ENCODE data around the gene PLCB4.

PLCB4 gene

DNA sequence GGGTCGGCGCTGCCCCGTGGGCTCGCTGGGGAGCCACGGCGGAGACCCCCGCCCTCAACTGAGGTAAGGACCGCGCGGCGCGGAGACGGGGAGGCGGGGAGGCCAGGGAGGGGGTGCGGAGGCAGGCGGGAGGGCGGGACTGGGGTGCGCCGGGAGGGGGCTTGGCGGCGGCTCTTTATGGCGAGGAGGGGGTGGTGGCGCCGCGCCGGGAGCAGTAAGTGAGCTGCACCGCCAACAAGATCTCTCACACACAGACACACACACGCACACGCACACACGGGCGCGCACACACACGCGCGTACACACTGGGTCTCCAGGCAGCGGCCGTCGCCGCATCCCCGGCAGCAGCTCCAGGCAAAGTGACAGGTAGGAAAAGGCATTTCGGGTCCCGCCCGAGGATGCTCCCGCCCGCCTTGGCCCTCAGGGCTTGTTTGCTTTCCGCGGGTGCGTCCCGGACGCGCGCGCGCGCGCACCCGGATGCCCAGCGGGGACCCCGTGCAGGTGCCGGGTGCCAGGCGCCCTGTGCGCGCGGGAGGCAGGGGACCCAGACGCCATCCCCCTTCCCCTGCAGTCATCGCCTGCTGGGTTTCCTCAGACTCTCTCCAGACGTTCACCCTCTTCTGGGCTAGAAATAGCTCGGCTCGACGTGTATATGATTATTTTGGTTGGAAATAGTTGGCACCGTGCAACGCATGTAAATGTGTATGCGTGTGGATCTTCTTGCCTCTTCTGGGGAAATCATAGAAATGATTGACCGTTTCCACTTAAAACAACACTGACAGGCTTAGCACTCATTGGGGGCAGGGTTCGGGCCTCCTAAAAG, at the start of gene PLCB4:
Gene PLCB4, plus strand, starts transcription at position 247 of the 823 bp plus-strand sequence. CDS start 238,728 bp downstream, outside the sequence.
- in situ Hi-C loops (cut with MboI; ENCODE audit: low sequenced_read_pairs, unreplicated experiment): no loop called here
- no peak for TF ChIP-seq CTCF (IDR thresholded peaks at IDR 0.05; ENCODE audit: borderline replicate concordance, control extremely low read depth, extremely low read depth, insufficient read depth, missing control alignments)
- DNase-seq (ENCODE audit: low spot score): no peak

- in situ Hi-C loops (cut with MboI; ENCODE audit: low sequenced_read_pairs, unreplicated experiment): no loop called here
- DNase-seq (ENCODE audit: low spot score): no peak
- TF ChIP-seq CTCF (IDR thresholded peaks at IDR 0.05; ENCODE audit: borderline replicate concordance, control extremely low read depth, extremely low read depth, insufficient read depth, missing control alignments): no peak
Observed at GRCh38 chr20:9019833-9020232, 49.1 kb upstream of the PLCB4 start.

DNA sequence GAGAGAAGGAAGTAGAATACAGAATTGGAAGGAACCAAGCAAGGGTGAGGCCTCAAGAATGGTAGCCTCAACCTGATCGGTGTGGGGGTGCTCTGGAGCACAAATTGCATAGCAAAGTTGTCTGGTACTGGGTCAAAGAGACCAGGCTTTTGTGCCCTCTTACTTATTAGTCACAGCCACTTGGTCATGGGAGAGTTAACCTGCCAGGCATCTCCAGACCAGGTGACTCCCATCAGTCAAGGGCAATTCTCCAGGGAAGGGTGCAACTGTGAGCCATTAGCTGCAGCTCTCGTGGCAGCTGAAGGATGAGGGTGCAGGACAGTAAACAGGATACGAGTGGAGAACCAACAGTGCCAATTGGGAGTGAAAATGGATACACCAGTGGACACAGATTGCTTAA, 47.7 kb upstream of the PLCB4 start:
- in situ Hi-C loops (cut with MboI; ENCODE audit: low sequenced_read_pairs, unreplicated experiment): no loop called here
- no peak for TF ChIP-seq CTCF (IDR thresholded peaks at IDR 0.05; ENCODE audit: borderline replicate concordance, control extremely low read depth, extremely low read depth, insufficient read depth, missing control alignments)
- no peak for DNase-seq (ENCODE audit: low spot score)

DNA sequence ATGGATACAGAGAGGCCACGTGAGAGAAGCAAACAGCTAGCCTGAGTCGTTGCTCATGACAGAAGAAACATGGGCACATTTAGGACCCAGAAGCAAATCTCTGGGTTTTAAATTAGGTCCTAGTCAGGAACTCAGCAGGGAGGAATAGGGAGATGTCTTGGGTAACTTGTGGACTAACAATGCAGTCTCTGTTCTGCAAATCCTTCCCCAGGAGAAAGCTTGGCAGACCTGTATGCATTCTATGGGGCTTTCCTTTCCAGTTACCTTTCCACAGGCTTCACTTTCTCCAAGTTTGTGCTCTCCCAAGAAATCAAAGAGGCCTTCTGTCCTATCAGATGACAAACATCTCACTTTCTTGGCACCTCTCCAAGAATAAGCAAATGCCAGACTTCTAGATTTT, 47.2 kb upstream of the PLCB4 start:
- TF ChIP-seq CTCF (IDR thresholded peaks at IDR 0.05; ENCODE audit: borderline replicate concordance, control extremely low read depth, extremely low read depth, insufficient read depth, missing control alignments): no peak
- in situ Hi-C loops (cut with MboI; ENCODE audit: low sequenced_read_pairs, unreplicated experiment): no loop called here
- no peak for DNase-seq (ENCODE audit: low spot score)

DNA sequence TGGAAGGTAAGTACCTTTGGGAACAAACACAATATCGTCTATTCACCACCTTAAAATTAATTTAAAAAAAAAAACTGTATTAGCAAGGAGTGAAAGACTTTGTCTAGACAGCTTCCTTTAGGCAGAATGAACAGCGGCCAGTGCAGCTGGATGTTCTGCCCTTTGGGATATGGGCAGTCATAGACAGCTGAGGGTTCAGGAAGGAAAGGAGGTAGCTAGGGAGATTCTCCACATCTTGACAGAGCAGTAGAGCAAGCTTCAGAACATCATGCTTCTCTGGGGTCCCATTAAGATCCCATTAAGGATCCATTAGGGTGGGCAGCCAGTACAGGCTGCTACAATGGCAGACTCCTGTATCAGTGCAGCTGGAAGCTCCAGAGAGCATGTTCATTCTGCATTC, 46.5 kb upstream of the PLCB4 start:
- no peak for DNase-seq (ENCODE audit: low spot score)
- in situ Hi-C loops (cut with MboI; ENCODE audit: low sequenced_read_pairs, unreplicated experiment): no loop called here
- TF ChIP-seq CTCF (IDR thresholded peaks at IDR 0.05; ENCODE audit: borderline replicate concordance, control extremely low read depth, extremely low read depth, insufficient read depth, missing control alignments): no peak

GRCh38 chr20:9024606-9025005, 44.3 kb upstream of the PLCB4 start:
- no peak for DNase-seq (ENCODE audit: low spot score)
- in situ Hi-C loops (cut with MboI; ENCODE audit: low sequenced_read_pairs, unreplicated experiment): no loop called here
- TF ChIP-seq CTCF (IDR thresholded peaks at IDR 0.05; ENCODE audit: borderline replicate concordance, control extremely low read depth, extremely low read depth, insufficient read depth, missing control alignments): no peak
